ENCODE data around the gene ANKS1B. TPM values are rescaled to one million over a fixed set of nuclear protein-coding genes. Genes with fewer than 3 reads are reported as not detected.

The ANKS1B gene
- total and polyA plus RNA-seq, 2 of the 4 experiments (the other 2 are of a cell fraction), result 0.17 to 0.18 TPM

DNA sequence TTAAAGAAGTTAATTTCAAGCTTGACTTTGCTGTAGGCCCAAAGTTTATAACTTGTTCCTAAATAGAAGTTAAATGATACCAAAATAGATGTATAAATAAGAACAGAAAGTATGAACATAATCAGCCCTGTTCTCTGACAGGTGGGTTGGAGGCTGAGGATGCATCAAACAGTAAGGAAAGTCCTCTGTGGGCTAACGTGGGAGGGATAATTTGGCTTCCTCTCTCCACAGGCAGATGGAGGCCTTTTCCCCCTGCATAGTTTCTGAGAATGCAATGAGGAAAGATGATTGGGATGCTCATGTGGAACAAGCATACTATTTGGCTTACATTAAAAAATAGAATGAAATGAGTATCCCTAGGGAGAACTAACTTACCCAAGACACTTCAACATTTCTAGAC lies 280.7 kb downstream of the ANKS1B start:
- H2AK9ac ChIP-seq (replicated peaks; ENCODE audit: low read depth, low read length, poor library complexity), result no peak overlapping the region
- H2BK15ac ChIP-seq (ENCODE audit: low read depth, low read length), result no peak overlapping the region
- ChIA-PET POLR2A (ENCODE audit: unreplicated experiment) (no interaction called here), CTCF (no interaction called here)
- no peak overlapping the region for H2BK20ac ChIP-seq (ENCODE audit: low read depth, low read length)
- no peaks in the 10 kb centered on the region for H4K20me1 ChIP-seq (ENCODE audit: insufficient read depth, low read length)
- DNase-seq (no peak), ATAC-seq (ENCODE audit: low read depth) (no peak)
- no peak overlapping the region for H4K91ac ChIP-seq (ENCODE audit: insufficient read depth, low read depth, low read length)
- no CpG with 5 or more reads among the region's 1 CpG for WGBS, 2 experiments (ENCODE audit: extremely low coverage in 2 of 2, insufficient read length in 1 of 2)
- intact Hi-C loops (cut with micrococcal nuclease), result no loop called here
- dilution Hi-C loops (cut with HindIII; ENCODE audit: low sequenced_read_pairs, unreplicated experiment), result no loop called here
- H2AK5ac ChIP-seq (ENCODE audit: low read depth, low read length), result no peak overlapping the region
- no TSS peak for BruUV-seq (replicated peaks)
- H3K4me1 ChIP-seq (ENCODE audit: control insufficient read depth, insufficient read depth, low read length), result no peaks in the 10 kb centered on the region
- no peak overlapping the region for H3K4me2 ChIP-seq (ENCODE audit: low read depth, low read length)
- no peak overlapping the region for H3K4me3 ChIP-seq (ENCODE audit: insufficient read depth, low read depth, low read length)
- no peak overlapping the region for H2AFZ ChIP-seq (replicated peaks; ENCODE audit: low read length, poor library complexity)
- TF ChIP-seq MXI1 (IDR thresholded peaks at IDR 0.05; ENCODE audit: borderline replicate concordance, low read depth, low read length) (no peak), NFE2L2 (IDR thresholded peaks at IDR 0.05; ENCODE audit: low read depth, low read length) (no peak), RAD21 (IDR thresholded peaks at IDR 0.05; ENCODE audit: low read length) (no peak), MAZ (IDR thresholded peaks at IDR 0.05; ENCODE audit: borderline replicate concordance, low read depth, low read length) (no peak)
- TF ChIP-seq, protein P1, sequence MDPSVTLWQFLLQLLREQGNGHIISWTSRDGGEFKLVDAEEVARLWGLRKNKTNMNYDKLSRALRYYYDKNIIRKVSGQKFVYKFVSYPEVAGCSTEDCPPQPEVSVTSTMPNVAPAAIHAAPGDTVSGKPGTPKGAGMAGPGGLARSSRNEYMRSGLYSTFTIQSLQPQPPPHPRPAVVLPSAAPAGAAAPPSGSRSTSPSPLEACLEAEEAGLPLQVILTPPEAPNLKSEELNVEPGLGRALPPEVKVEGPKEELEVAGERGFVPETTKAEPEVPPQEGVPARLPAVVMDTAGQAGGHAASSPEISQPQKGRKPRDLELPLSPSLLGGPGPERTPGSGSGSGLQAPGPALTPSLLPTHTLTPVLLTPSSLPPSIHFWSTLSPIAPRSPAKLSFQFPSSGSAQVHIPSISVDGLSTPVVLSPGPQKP (IDR thresholded peaks at IDR 0.05; ENCODE audit: borderline replicate concordance, low read depth, low read length), result no peak
- TF ChIP-seq, protein P2, sequence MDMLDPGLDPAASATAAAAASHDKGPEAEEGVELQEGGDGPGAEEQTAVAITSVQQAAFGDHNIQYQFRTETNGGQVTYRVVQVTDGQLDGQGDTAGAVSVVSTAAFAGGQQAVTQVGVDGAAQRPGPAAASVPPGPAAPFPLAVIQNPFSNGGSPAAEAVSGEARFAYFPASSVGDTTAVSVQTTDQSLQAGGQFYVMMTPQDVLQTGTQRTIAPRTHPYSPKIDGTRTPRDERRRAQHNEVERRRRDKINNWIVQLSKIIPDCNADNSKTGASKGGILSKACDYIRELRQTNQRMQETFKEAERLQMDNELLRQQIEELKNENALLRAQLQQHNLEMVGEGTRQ (IDR thresholded peaks at IDR 0.05; ENCODE audit: low read depth, low read length), result no peak
- no peaks in the 10 kb centered on the region for H3K79me1 ChIP-seq (ENCODE audit: low read depth in 1 of 2, low read length in 2 of 2)
- no peak overlapping the region for H2BK120ac ChIP-seq (ENCODE audit: low read depth, low read length)
- H3K56ac ChIP-seq (ENCODE audit: extremely low read depth, insufficient read depth, low read length), result no peak overlapping the region
- H3K23ac ChIP-seq (ENCODE audit: low read depth, low read length), result no peak overlapping the region
- in situ Hi-C loops (cut with MboI; ENCODE audit: low sequenced_read_pairs), result no loop called here
- no peak overlapping the region for H4K5ac ChIP-seq (ENCODE audit: low read depth, low read length)
- H3K9me1 ChIP-seq (ENCODE audit: insufficient read depth, low read length), result no peaks in the 10 kb centered on the region
- no peak overlapping the region for H3K14ac ChIP-seq (replicated peaks; ENCODE audit: low read depth, low read length)
- no peaks in the 10 kb centered on the region for H3K36me3 ChIP-seq (ENCODE audit: control insufficient read depth, insufficient read depth, low read length)
- no peaks in the 10 kb centered on the region for H3K27me3 ChIP-seq (ENCODE audit: control insufficient read depth, insufficient read depth, low read length)
- no peak overlapping the region for H3K18ac ChIP-seq (ENCODE audit: low read depth, low read length)
- no peak overlapping the region for H3K27ac ChIP-seq (ENCODE audit: insufficient read depth, low read length)
- no peak overlapping the region for H3K4ac ChIP-seq (ENCODE audit: low read depth, low read length)
- no peak overlapping the region for H3K9ac ChIP-seq (ENCODE audit: low read depth, low read length)
- H2BK5ac ChIP-seq (ENCODE audit: low read depth, low read length, poor library complexity, severe bottlenecking), result no peak overlapping the region
- peaks cover 7% of the 10 kb centered on the region; the same call in 1 of the 2 replicates for H3K9me3 ChIP-seq (ENCODE audit: control insufficient read depth, insufficient read depth, low read length)
- H4K8ac ChIP-seq (ENCODE audit: low read depth in 2 of 2, low read length in 2 of 2), result no peak overlapping the region

Measured in IMR-90 (cell line).